Stimulated activated CD4-positive, alpha-beta T cell treated with anti-CD3 and anti-CD28 coated beads, Interleukin-1b, Interleukin-23, amount 100 ng/mL, for 24 hours (primary cell): ENCODE results near the gene FHIT.

Experiments
- DNase-seq, 4 experiments: peaks; one replicate each; pipeline ENCODE4 v3.0.0-alpha.2; 2020; ENCODE audit warnings: low read depth in 4 of 4, low spot score in 1 of 4

Gene FHIT

DNA sequence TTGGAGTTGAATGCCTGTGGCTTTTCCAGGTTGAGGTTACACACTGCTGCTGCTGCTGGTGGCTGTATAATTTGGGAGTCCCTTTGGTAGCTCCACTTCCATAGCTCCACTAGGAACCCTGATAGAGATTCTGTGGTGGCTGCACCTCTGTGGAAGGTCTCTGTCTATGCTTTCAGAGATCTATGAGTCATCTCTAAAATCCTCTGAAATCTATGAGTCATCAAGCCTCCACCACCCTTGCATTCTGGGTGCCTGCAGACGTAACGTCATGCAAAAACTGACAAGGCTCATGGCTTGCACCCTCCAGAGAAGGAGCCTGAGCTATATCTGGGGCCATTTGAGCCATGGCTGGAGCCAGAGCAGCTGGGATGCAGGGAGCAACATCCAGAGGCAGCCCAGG lies 1164.4 kb downstream of the FHIT start:
- peak in 3 of 4 experiments; percentile 2 to 25 (median 18) for DNase-seq

DNA sequence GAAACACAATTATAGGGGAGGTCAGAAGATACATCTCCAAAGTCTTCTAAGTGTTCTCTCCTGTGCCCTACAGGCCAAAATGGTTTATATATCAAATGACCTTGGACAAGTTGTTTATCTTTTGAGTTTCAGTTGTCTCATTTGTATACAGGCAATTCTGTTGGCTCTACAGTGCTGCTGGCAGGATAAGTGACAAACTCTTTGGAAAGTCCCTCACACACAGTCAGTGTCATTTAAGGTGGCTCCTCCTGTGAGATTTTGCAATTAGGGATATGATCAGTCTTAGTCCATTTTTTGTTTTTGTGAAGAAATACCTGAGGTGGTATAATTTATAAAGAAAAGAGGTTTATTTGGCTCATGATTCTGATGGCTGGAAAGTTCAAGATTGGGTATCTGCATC lies 1165.6 kb downstream of the FHIT start:
- no peak for DNase-seq

- no peak for DNase-seq
These were observed 1169.7 kb downstream of the FHIT start for GRCh38 chr3:60081381-60082095.

GRCh38 chr3:60080648-60081047 lies 1170.6 kb downstream of the FHIT start:
- no peak for DNase-seq

DNA sequence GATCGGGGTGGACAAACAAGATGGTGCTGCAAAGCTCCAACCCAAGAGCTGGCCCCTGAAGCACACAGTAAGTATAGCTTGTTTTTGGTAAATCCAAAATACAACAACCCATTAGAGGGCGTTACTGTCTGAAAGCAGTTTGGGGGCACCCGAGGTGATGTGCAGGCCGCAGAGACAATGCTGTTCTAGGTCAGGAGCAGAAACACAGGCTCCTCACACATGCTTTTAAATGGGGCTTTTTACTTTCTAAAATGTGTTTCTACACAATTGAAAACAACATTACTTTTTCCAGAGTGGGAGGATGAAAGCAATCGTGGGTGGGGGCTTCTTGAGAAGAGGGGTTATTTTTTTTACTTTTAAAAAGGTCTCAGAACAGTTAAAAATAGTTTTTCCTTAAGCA lies 1172.2 kb downstream of the FHIT start:
- peak in 3 of 4 experiments; percentile 13 to 28 (median 23) for DNase-seq

GRCh38 chr3:60076331-60076730 lies 1174.9 kb downstream of the FHIT start:
- no peak for DNase-seq

- no peak for DNase-seq
These were observed 1177.3 kb downstream of the FHIT start for GRCh38 chr3:60073942-60074341.

- DNase-seq, result no peak
These were observed 1178.0 kb downstream of the FHIT start for GRCh38 chr3:60073228-60073627.

GRCh38 chr3:60070366-60070765 lies 1180.9 kb downstream of the FHIT start:
- no peak for DNase-seq

- DNase-seq, result no peak
These were observed 1185.9 kb downstream of the FHIT start for GRCh38 chr3:60065227-60065868.

GRCh38 chr3:60064210-60065178 lies 1186.8 kb downstream of the FHIT start:
- DNase-seq, result no peak

- DNase-seq, result no peak
These were observed 1194.8 kb downstream of the FHIT start for GRCh38 chr3:60056404-60056803.

GRCh38 chr3:60055765-60056164 lies 1195.5 kb downstream of the FHIT start:
- no peak for DNase-seq

DNA sequence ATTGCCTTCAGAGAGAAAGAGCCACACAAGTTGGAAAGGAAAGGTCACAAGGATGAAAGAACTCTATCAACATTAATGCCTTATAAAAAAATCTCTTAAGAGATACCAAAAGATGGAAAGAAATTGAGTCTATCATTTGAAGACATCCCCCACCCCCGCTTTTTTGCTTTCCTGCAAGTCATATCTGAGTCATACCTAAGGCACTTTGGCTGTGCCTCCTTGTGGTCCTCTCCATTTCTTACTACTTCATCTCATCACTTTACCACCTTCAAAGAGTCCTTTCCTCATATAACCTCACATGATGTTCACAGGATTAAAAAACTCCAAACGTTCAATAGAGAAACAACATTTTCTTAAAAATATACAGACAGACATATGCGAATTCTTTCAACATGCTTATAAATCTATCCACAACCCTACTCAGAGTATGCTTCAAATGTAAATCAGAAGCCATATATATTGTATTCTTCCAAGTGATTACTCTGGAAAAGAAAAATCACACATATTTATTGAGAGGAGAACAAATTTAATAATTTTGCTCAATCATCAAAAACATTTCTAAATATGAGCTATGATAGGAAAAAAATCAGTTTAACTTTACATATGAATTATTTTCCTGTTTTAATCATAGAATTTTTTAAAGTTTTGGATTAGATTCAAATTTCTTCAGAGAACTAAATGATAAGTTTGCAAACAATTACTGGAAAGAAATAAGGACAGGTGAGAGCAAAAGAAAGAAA lies 1197.6 kb downstream of the FHIT start:
- peak; percentile 15 to 56 (median 40) for DNase-seq

- DNase-seq, result peak in 1 of 4 experiments; percentile 30
These were observed 1202.8 kb downstream of the FHIT start for GRCh38 chr3:60048447-60048848.

- DNase-seq, result no peak
These were observed 1203.6 kb downstream of the FHIT start for GRCh38 chr3:60047426-60048200.

- no peak for DNase-seq
These were observed 1205.0 kb downstream of the FHIT start for GRCh38 chr3:60046210-60046609.

DNA sequence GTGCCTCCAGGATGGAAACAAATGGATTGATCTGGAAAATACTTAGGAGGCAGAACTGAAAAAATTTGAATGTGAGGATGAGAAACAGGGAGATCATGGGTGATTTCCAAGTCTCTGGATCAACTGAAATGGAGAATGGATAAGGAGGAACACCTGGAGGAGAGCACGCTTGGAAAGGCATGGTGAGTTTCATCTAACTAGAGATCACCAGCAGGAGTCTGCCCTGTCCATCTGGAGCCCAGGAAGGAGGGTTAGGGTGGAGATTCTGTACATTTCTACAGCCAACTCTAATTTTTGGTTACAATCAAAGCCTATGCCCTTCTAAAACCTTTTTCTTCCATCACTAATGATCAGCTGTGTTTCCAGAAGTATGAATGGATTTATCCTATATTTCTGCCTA lies 1205.6 kb downstream of the FHIT start:
- DNase-seq, result no peak

DNA sequence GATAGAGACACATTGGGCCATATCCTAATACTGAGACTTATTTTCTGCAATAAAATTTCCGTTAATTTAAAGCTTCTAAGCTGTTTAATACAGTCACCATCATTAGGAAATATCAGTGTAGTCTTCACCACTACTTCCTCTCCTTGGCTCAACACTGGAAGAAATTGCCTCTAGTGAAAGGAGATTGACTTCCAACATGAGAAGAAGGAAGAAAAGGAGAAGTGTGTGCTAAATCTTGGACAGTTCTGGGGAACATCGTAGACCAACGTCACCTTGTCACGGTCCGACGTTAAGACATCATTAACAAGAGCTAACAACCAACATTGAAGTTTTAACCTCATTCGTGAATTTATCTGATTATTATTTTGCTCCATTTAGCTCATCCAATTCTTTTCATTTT lies 1214.4 kb downstream of the FHIT start:
- DNase-seq, result no peak

GRCh38 chr3:60033901-60034453 lies 1217.3 kb downstream of the FHIT start:
- no peak for DNase-seq
